Measurements from ENCODE around the gene TBC1D5.

DNA sequence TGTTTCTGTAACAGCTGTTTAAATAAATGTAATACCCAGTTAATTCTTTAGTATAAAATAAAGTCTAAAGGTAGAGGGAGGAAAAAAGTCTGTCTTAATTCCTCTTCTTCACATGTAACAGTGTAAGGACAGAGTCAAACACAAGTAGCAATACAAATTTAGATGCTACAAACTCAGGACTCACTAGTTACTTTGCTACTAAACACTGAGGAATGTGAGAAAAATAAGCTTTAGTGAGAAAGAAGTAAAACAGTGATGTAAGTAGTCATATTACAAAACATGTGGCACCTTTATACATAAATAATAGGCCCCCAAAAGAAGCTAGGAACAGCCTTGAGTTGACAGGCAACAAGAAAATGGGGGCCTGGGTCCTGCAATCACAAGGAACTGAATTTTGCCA is 113.0 kb downstream of the TBC1D5 start:
- TF ChIP-seq POLR2AphosphoS5 (IDR thresholded peaks at IDR 0.05; ENCODE audit: borderline replicate concordance, low read depth, low read length) (no peak), EZH2 (IDR thresholded peaks at IDR 0.05) (no peak), FOXP2 (optimal IDR thresholded peaks at IDR 0.05; ENCODE audit: control extremely low read depth, extremely low read length, insufficient read depth) (no peak)
